D721Med (cell line): Measurements from ENCODE around the gene C1RL.

ENCODE experiments used
- DNase-seq: peaks from one replicate; pipeline ENCODE4 v3.0.0; 2011; ENCODE audit warnings: low spot score; ENCODE audit not compliant: insufficient read length
- FAIRE-seq: peaks from 2 replicates; lab custom pipeline; 2011; peaks lifted over from hg19 to GRCh38; lab: Jason Lieb, UNC
- CTCF ChIP-seq: IDR thresholded peaks from 2 replicates; pipeline ENCODE4 v1.5.1; 2012; ENCODE audit warnings: mild to moderate bottlenecking, control low read depth; ENCODE audit not compliant: insufficient read depth; ENCODE audit errors: missing control alignments

The C1RL gene, protein sequence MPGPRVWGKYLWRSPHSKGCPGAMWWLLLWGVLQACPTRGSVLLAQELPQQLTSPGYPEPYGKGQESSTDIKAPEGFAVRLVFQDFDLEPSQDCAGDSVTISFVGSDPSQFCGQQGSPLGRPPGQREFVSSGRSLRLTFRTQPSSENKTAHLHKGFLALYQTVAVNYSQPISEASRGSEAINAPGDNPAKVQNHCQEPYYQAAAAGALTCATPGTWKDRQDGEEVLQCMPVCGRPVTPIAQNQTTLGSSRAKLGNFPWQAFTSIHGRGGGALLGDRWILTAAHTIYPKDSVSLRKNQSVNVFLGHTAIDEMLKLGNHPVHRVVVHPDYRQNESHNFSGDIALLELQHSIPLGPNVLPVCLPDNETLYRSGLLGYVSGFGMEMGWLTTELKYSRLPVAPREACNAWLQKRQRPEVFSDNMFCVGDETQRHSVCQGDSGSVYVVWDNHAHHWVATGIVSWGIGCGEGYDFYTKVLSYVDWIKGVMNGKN

DNA sequence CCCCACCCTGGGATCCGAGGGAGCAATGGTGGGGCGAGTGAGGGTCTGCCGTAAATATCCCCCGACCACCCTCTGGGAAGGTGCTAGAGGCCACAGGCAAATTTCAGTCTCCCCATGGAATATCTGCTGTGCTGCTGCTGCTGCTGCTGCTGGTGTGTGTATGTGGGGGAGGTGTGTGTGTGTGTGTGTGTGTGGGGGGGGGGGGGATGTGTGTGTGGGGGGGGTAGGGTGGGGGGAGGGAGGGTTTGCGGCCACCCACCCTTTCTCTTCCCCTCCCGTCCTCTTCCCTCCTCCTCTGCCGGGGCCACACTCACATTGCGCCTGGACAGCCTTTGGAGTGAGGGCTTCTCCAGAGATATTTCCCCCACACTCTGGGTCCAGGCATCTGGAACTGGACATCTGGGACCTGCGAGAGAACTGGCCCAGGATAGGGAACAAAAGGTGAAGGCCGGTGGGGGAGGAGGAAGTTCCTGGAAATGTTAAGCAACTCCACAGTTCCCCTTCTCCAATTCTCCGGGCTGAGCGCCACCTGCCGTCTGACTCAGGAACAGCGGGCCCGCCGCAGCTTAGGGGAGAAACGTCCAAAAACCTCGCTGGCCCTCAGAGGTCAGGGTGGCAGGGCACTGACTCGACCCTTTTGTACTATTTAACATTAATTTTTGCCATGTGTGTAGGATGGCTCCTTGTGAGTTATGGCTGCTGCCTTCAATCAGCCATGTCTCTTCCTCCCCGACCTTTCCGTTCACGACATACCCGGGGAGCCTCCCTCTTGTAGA lies at the start of gene C1RL:
TSS of gene C1RL (minus strand) at position 419 of the 776 bp plus-strand sequence. CDS start at position 385, 34 bp downstream.
- no peak for DNase-seq
- FAIRE-seq, result no peak
- TF ChIP-seq CTCF, result peak; percentile 76

DNA sequence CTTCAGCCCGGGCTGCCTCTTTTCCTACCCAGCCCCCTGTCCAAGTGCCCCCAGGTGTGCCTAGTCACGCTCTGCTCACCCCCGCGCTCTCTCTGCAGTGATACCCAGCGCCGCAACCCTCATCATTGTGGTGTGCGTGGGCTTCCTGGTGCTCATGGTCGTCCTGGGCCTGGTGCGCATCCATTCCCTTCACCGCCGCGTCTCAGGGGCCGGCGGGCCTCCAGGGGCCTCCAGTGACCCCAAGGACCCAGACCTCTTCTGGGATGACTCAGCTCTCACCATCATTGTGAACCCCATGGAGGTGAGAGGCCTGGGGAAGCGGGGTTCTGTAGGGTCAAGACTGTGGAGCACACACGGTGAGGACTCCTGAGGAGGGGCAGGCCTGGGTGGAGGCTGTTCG lies 48.4 kb upstream of the C1RL start:
- TF ChIP-seq CTCF, result no peak
- FAIRE-seq (no peak), DNase-seq (no peak)

GRCh38 chr12:7156259-7157197 lies 47.5 kb upstream of the C1RL start:
- FAIRE-seq (no peak), DNase-seq (no peak)
- no peak for TF ChIP-seq CTCF

DNA sequence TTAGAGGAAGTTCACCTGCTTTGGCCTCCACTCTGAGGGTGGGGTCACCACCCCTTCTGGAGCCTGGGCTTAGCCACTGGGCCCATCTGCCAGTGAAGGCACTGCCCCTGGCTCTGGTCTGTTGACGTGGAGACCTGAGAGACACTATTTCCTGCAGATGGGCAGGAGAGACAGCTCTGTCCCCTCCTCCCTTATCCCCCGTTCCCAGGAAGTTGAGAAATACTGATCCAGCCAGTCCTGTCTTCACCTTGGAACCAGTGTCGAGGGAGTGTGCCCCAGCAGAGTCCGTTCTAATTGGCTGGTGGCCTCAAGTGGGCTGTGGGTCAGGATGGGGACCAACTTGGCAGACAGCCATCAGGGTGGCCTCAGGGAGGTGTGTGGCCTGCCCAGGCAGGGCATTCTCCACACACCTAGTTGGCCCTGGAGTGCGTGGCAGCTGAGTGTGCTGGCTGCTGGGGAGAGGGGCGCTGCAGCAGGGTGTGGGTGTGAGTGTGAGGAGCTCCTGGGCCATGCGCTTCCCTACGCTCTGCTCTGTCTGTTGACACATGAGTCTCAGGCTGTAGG lies 46.5 kb upstream of the C1RL start:
- no peak for DNase-seq
- FAIRE-seq, result no peak
- TF ChIP-seq CTCF, result no peak

- DNase-seq, result no peak
- no peak for FAIRE-seq
- no peak for TF ChIP-seq CTCF
Measured at GRCh38 chr12:7154901-7155470, 46.0 kb upstream of the C1RL start.

DNA sequence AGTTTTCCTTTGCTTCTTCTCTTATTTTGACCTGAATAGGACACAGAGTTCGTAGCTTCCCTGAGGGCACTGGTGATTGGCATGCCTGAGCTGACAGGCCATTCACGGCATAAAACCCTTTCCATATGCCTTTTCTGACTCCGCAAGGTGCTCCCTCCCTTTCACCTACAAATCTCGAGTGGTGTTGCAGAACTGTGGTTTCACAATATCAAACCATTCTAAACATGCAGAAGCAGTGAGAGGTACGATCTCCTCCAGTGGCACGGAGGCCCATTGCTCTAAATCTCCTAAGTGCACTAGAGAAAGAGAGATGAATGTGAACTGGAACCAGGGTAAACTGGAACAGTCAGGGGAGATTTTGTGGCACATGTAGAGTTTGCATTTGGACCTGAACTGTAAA lies 45.0 kb upstream of the C1RL start:
- DNase-seq, result no peak
- FAIRE-seq, result no peak
- no peak for TF ChIP-seq CTCF
